Renal pelvis (tissue), 4 donors: ENCODE results near the gene MAP7D1. TPM values are rescaled to one million over a fixed set of nuclear protein-coding genes. Genes with fewer than 3 reads are reported as not detected.
"Not testable (repeated sequence)": the region's sequence is repeated elsewhere in the genome, so short reads cannot be mapped to it uniquely, and the experiment has no call there.

Source experiments
- DNase-seq: peaks from one replicate; pipeline ENCODE4 v3.0.0-alpha.2; 2013
- polyA plus RNA-seq, 3 donors: library from polyadenylated mRNA; unstranded; fragments of 120-200 nt; gene quantifications; one replicate each; pipeline ENCODE4 v1.2.1, GENCODE V29; 2013; ENCODE audit not compliant: insufficient read length in 3 of 3

MAP7D1 gene
- polyA plus RNA-seq, 3 donors, result 55.1 to 72.4 (median 67.5) TPM

GRCh38 chr1:36149973-36150295, 6.0 kb upstream of the MAP7D1 start:
- DNase-seq, result no peak

DNA sequence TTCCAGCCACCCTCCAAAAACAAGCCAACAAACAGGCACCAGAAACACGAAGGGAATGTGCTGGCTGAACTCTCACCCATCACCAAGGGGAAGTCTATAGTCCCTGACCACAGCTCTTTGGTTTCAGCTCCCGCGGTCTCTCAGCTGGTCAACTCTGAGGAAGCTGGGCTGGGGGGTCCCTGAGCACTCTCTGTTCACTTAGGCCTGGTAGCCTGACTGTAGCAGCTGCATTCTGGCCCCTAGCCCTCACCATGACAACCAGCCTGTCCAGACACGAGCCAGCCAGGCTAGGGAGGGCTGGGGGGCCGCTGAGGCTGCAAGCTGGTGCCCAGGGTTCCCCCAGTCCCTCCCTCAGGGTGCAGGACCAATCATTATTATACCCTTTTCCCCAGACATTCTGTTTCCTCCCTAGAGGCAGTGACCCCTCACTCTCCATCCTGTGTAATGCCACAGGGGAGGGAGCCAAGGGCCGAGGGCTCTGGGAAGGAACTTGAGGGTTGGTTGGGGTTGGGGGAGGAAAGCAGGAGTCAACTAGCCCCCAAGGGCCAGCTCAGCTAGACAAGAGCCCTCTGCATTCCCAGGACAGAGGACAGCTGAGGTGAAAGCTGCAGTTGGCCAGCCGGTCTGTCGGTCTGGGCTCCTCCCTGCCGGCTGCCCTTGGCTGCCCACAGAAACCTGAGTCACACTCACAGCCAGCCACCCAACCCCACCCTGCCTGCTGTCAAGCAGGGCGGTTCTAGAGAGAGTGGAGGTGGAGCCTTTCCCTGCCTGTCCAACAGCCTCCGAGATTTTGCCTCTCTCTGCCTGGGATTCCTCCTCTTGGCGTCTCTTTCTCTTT, 5.4 kb upstream of the MAP7D1 start:
- peak; percentile 89 for DNase-seq

GRCh38 chr1:36151134-36151844, 4.7 kb upstream of the MAP7D1 start:
- no peak for DNase-seq

DNA sequence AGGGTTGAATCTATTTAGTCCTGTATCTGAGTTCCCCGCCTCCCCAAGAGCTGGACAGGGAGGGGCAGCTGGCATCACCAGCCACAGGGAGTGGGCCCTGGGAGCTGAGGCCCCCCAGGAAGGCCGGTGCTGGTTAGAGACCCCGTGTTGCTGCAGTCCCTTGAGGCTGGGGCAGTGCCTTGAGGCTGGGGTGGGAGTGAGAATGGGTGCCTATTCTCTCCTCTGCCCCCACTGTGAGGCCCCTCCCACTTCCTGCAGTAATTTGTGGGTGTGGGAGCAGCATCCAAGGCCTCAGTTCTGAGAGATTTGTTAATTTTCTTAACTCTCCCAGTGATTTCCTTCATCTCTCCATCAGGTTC, 4.1 kb upstream of the MAP7D1 start:
- no peak for DNase-seq

- DNase-seq, result no peak
These were observed 2.5 kb upstream of the MAP7D1 start for GRCh38 chr1:36153476-36153875.

DNA sequence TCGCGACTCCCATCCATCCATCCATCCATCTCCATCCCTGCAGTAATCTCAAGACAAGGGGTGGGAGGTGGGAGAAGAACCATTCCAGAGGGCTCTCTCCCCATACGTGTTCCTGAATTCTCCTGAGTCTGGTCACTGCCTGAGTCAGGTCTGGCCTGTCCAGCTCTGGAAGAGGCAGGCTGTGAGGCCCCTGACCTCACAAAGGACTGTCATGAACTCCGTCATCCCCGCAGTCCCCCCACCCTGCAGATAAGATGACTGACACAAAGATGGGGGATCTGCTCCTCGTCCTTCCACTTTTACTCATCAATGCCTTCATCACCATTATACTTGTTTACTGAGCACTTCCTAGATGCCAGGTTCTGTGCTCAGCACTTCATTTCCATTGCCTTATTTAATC, 1.6 kb upstream of the MAP7D1 start:
- no peak for DNase-seq

DNA sequence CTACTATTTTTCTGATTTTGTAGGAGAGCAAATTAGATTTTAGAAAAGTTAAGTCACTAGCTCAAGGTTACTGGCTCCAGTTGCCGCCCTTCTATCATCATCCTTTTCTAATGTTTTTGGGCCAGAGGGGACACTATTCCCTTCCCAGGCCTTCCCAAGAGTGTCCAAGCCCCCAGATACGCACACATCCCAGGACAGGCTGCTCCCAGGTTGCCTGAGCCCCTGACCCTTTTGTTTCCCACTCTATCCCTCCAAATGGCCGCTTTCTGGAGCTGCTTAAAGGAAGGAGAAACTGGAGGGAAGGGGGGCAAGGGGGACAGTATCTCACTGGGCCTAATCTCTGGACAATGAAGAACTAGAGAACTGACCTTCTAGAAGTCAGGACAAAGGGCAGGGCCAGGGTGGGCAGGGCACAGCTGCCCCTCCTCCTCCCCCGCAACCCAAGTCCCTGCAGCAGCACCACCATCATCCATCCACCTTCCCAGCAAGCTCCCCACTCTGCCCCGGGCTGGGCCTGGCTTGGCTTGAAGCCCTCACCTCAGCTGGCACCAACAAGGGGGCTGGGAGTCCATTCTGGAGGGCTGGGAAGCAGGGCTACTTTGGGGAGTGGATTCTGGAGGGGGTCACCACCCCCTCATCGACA, 1.1 kb upstream of the MAP7D1 start:
- DNase-seq, result no peak

- DNase-seq, result peak; percentile 75
These were observed 562 bp downstream of the MAP7D1 start for GRCh38 chr1:36156329-36157114.

GRCh38 chr1:36157115-36157903, 1.3 kb downstream of the MAP7D1 start:
- peak; percentile 36 for DNase-seq

DNA sequence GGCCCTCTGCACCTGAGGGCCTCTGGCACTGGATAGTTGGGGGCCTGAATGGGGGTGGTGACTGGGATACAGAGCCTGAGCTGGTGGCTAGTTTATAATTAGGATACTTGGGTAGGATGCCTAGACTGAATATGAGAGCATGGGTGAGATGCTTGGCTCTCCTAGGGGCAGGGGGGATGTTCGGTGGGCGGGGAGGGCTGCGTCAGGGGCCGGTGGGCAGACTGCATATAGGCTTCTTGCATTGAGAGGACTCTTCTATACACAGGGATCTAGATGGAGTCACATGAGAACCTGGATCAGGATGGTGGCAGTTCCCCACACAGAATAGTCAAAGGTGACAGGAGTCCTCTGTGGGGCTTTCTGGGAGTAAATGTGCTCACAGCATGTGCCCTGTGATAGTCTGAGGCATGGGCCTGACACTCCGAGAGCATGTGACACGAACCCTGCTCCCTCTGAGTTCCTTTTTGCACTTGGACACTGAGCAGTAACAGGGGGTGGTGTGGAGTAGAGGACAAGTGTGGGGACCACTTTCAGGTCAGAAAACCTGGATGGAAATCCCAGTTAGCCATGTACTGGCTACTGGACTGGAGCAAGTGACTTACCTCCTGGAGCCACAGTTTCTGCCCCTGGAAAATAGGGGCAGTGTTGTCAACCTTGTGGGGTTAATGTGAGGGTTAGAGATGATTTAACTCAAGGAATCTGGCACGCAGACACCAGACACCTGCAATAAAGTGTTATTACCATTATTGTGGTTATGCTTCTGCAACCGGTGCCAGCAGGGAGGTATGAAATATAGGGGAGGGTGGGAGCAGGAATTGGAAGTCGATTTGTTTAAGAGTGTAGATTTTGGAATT, 2.2 kb downstream of the MAP7D1 start:
- DNase-seq, result no peak

DNA sequence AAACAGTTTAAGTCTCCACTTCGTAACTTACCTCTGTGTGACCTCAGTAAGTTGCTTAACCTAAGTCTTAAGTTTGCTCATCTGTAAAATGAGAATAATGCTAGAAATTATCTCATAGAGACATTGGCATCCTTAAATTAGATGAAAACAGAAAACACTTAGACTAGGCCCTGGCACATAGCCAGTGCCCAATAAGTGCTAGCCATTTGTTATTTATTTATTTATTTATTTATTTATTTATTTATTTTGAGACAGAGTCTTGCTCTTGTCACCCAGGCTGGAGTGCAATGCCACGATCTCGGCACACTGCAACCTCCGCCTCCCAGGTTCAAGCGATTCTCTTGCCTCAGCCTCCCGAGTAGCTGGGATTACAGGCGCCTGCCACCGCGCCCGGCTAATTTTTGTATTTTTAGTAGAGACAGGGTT, 2.9 kb downstream of the MAP7D1 start:
- DNase-seq, result not testable (repeated sequence)

- DNase-seq, result no peak
These were observed 3.8 kb downstream of the MAP7D1 start for GRCh38 chr1:36159614-36160387.

DNA sequence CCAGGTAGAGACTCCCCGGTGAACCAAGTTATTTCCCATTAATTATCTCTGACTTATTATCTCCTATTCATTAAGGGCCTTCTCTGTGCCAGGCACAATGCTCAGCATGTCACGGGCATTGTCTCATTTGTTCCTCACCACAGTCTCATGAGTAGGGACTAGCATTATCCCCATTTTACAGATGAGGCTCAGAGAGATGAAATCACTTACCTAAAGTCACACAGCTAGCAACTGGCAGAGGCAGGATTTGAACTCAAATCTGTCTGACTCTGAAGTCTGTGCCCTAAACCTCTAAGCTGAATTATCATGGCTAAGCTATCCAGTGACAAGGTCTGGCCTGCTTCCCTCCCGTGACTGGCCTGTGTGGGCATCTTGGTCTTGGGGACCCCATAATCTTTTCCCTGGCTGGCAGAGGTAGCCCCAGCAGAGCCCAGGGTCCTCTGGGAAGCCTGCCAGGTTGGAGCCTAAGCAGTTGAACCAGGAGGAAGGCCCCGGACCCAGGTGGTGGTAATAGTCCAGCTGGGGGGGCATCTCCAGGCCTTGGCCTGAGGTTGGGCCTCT, 4.5 kb downstream of the MAP7D1 start:
- DNase-seq, result no peak

- DNase-seq, result peak; percentile 51
These were observed 5.1 kb downstream of the MAP7D1 start for GRCh38 chr1:36160949-36161485.

- DNase-seq, result no peak
These were observed 5.9 kb downstream of the MAP7D1 start for GRCh38 chr1:36161641-36162531.

DNA sequence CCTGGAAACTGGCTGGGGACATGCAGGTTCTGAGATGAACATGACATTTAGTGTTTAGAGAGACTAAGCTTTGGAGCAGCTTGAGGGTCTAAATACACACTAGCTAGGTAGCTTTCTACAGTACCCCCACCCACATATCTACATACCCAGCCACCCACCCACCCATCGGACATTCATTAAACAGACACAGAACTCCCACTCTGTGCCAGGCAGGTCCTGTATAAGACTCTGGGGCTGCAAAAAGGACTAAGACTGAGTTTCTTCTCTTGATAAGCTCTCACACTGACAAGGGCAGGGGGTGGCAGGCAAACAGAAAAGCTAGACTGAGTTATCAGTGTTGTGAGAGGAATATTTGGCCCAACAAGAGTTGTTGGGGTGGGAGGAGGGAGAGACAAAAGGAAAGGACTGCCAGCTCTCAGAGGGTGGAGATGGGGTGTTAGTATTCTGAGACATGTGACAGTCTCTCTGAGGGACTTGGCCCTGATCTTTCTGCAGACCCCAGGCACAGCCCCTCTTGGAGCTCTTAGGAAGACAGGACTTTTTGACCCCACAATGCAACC, 6.8 kb downstream of the MAP7D1 start:
- DNase-seq, result no peak

DNA sequence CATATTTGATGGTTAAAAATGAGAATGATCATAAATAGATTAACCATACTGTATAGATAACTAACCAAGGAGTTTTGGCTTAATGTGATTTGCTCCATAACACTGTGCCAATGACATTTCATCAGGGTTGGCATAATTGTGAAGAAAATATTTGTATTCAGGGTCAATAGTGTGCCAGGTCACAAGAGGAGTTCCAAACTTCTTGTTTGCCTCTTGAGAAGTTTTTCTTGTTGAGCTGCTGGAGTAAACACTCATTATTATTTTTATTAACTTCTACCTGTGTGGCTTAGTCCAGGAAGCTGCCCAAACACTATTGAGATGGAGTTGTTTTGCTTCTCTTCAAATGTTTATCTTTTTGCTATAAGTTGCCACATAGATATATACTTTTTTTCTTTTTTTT, 7.5 kb downstream of the MAP7D1 start:
- DNase-seq, result no peak

DNA sequence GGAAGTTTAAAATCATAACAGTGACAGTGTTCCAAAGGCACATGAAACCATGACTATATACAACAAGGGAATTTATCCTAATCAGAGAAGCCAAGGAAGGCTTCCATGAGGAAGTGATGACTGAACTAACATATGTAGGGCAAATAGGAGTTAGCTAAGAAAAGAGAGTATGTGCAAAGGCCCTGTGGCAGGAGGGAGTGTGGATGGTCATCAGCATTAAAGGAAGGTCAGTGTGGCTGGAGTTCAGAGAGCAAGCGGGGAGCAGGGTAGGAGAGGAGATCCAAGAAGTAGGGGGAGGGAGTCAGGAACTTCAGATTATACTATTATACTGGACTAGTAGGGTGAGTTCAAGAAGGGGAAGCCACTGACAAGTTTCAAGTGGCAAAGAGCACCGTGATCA, 8.4 kb downstream of the MAP7D1 start:
- DNase-seq, result no peak
